NK-92 (cell line): Measurements from ENCODE around the gene PPP6R2.

Source experiments
- DNase-seq: peaks from one replicate; lab custom pipeline; 2025; ENCODE audit not compliant: unreplicated experiment; lab: John Stamatoyannopoulos, UW

PPP6R2 gene

GRCh38 chr22:50482107-50483074 lies 139.3 kb downstream of the PPP6R2 start:
- DNase-seq, result no peak

- DNase-seq, result no peak
Observed at GRCh38 chr22:50483106-50483505, 140.0 kb downstream of the PPP6R2 start.

DNA sequence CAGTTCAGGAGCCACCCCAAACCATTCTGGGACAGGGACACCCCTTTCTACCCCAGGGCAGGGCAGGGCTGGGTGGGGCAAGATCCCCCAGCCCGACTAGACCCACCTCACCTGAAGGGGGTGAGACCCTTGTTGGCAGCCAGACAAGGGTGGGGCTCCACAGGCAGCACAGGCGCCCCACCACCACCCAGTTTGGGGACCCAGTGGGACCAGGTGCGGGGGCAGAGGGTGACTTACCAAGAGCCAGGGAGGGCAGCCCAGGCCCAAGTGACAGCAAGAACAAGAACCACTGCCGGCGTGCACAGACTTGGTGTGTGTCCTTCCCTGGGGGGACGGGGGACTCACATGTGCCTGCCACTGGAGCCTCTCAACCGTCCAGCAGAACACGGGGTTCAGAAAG lies 140.4 kb downstream of the PPP6R2 start:
- no peak for DNase-seq

DNA sequence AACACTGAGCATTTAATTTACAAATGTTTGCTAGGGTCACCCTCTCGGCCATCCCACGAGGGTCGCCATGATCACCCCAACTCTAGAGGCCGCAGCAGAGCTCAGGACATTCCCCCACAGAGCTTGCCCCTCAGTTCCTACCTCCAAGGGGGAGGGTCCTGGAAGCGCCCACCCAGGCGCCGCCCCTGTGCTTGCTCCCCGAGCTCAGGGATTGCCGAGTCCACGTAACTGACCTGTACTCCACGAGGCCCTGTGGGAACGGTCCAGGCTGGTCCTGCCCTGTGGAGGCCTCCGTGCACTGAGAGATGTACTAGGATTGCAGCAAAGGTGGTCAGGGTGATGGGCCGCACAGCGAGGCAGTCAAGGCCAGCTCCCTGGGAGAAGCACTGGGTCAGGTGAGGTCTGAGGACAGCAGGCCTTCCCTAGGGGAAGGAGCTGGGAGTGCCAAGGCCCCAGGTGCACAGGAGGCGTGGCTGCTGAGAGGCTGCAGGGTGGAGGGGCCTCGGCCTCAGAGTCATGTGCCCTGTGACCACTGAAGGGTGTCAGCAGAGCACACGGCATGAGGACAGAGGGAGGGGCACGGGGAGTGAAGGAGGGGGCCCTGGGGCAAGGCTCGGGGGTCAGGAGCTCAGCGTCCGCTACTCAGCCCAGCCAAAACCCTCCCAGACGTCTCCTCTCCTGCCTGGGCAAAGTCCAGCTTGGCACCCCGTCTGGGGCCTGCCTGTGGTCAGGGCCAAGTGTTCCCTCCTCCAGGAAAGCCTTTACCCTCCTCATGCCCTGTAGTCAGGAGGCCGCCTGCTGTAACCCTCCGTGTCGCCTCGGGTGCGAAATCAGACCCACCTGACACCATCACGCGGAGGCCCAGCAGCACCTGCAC lies 141.1 kb downstream of the PPP6R2 start:
- DNase-seq, result no peak

DNA sequence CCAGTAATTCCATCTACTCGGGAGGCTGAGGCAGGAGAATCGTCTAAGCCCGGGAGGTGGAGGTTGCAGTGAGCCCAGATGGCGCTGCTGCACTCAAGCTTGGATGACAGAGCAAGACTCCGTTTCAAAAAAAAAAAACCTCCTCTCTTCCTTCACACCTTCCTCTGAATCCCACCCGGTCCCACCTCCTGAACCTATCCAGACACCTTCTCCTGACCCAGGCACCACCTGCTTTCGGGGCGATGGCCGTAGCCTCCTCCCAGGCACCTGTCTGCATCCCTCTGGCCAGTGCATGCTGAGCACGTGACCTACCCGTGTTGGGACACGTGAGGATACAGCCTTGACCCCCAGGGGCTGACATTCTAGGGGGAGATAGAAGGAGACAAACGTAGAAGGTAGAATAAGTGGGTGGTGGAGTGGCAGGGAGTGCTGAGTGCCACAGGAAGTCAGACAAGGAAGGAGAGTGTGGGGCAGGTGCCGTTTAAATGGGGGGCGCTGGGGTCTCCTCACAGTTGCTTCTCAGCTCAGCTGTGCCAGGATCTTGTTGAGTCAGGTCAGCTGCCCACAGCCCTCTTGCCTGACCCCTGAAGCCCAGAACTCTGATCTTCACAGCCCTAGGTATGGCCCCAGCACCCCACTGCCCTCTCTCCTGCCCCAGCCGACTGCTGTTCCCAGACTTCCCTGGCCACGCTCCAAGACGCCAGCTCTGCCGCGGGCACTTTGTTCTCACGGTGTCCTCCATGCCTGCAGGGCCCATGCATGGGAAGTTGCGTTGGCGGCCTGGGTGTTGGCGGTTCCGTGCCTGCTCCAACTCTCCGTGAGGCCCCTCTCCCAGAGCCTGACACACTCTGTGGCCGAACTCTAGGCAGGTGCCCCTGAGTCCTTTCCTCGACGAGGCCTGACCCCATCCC lies 142.3 kb downstream of the PPP6R2 start:
- no peak for DNase-seq

GRCh38 chr22:50486561-50487289 lies 143.6 kb downstream of the PPP6R2 start, which contains the start of gene MIOX:
Gene MIOX (plus strand): TSS chr22:50486859. CDS start chr22:50486898, 39 bp downstream.
- DNase-seq, result no peak

GRCh38 chr22:50487290-50488005 lies 144.3 kb downstream of the PPP6R2 start:
- no peak for DNase-seq

DNA sequence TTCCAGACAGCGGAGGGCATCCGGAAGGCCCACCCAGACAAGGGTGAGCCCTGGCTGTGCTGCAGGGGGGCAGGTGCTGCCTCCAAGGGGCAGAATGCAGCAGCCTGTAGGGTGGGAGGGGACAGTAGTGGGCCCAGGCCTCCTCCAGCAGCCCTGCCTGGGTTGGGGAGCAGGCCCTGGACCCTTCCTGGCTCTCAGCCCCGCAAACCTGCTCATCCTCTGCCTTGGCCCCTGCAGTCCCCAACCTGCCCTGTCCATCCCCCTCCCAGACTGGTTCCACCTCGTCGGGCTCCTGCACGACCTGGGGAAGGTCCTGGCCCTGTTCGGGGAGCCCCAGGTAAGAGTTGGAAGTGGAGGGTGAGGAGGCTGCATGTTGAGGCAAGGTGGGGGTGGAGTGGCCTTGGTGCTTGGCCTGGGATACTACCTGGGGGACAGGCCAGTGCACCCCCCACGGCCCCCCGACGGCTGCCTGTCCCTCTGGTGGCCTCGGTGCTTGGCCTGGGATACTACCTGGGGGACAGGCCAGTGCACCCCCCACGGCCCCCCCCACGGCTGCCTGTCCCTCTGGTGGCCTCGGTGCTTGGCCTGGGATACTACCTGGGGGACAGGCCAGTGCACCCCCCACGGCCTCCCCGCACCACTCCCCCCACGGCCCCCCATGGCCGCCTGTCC lies 145.0 kb downstream of the PPP6R2 start:
- no peak for DNase-seq

GRCh38 chr22:50488886-50489285 lies 145.8 kb downstream of the PPP6R2 start:
- no peak for DNase-seq

DNA sequence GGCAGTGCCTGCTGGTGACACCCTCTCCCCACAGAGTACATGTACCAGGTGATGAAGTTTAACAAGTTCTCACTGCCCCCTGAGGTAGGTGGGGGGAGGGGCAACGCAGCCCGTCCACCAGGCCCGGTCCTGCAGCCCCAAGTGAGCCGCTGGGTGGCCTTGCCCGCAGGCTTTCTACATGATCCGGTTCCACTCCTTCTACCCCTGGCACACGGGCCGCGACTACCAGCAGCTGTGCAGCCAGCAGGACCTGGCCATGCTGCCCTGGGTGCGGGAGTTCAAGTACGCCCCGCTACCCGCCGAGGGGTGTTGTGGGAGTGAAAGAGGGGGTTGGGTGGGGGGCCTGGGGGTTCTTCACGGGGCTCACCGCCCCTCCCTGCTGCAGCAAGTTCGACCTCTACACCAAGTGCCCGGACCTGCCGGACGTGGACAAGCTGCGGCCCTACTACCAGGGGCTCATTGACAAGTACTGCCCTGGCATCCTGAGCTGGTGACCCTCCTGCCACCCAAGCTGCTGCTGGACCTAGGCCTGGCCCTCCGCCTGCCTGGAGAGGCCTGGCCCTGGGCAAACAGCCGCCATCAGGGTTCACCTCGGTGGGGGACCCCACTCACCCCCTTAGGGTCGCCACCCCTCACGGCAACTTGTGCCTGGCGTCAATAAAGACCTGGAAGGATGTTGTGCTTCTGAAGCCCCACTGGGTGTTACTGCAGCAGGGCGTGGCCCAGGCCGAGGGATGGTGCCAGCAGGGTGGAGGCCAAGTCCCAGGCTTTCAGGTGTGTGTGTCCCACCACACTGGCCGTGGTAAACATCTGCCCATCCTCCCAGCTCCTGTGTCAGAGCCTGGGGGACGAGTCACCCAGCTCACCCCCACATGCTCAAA lies 146.5 kb downstream of the PPP6R2 start:
- DNase-seq, result no peak

- DNase-seq, result no peak
Observed at GRCh38 chr22:50490531-50491308, 147.6 kb downstream of the PPP6R2 start.
